HG02884 (cell line): ENCODE data around the gene ETV4.

Source experiments
- ATAC-seq: cut with Tn5 transposase; IDR thresholded peaks from one replicate; pipeline ENCODE4 v1.9.1; 2021; ENCODE audit warnings: mild to moderate bottlenecking, moderate library complexity; ENCODE audit not compliant: unreplicated experiment

ETV4 gene

GRCh38 chr17:43547189-43547550, 1.0 kb upstream of the ETV4 start:
- ATAC-seq: no peak

GRCh38 chr17:43545383-43545632, 832 bp downstream of the ETV4 start:
- ATAC-seq: no peak

GRCh38 chr17:43543771-43544575, 2.2 kb downstream of the ETV4 start:
- no peak for ATAC-seq

- no peak for ATAC-seq
Measured at GRCh38 chr17:43543300-43543699, 2.8 kb downstream of the ETV4 start.

GRCh38 chr17:43542859-43543258, 3.3 kb downstream of the ETV4 start:
- ATAC-seq: no peak

GRCh38 chr17:43540821-43541674, 5.1 kb downstream of the ETV4 start:
- no peak for ATAC-seq

- ATAC-seq: no peak
Measured at GRCh38 chr17:43536236-43536992, 9.7 kb downstream of the ETV4 start.

- no peak for ATAC-seq
Measured at GRCh38 chr17:43534909-43535308, 11.2 kb downstream of the ETV4 start.

- no peak for ATAC-seq
Measured at GRCh38 chr17:43533699-43534098, 12.4 kb downstream of the ETV4 start.

GRCh38 chr17:43532581-43532980, 13.6 kb downstream of the ETV4 start:
- no peak for ATAC-seq

- ATAC-seq: no peak
Measured at GRCh38 chr17:43531955-43532354, 14.2 kb downstream of the ETV4 start.

- ATAC-seq: no peak
Measured at GRCh38 chr17:43531082-43531378, 15.1 kb downstream of the ETV4 start.

GRCh38 chr17:43530288-43531081, 15.7 kb downstream of the ETV4 start:
- ATAC-seq: no peak

- ATAC-seq: no peak
Measured at GRCh38 chr17:43529947-43530287, 16.2 kb downstream of the ETV4 start.

- no peak for ATAC-seq
Measured at GRCh38 chr17:43528988-43529814, 16.9 kb downstream of the ETV4 start.

GRCh38 chr17:43528319-43528987, 17.7 kb downstream of the ETV4 start:
- ATAC-seq: no peak

GRCh38 chr17:43526886-43527648, 19.1 kb downstream of the ETV4 start:
- no peak for ATAC-seq

GRCh38 chr17:43524945-43525575, 21.1 kb downstream of the ETV4 start:
- ATAC-seq: no peak

GRCh38 chr17:43521389-43521788, 24.8 kb downstream of the ETV4 start:
- ATAC-seq: no peak
